ENCODE data around the gene NTSR1.
A peak's percentile ranks its signal among the peaks of the same experiment; 100 is the strongest.

NTSR1 gene

GRCh38 chr20:62787321-62787720 is 78.7 kb downstream of the NTSR1 start:
- DNase-seq (ENCODE audit: low spot score) = no peak
- in situ Hi-C loops (cut with MboI; ENCODE audit: low sequenced_read_pairs, unreplicated experiment) = loop anchor here (25.0 kb wide), 1 partner anchor 125 kb away; no protein-coding TSS in a partner anchor
- TF ChIP-seq CTCF (IDR thresholded peaks at IDR 0.05; ENCODE audit: borderline replicate concordance, control extremely low read depth, extremely low read depth, insufficient read depth, missing control alignments) = no peak

GRCh38 chr20:62787866-62788265 is 79.2 kb downstream of the NTSR1 start:
- no peak for DNase-seq (ENCODE audit: low spot score)
- TF ChIP-seq CTCF (IDR thresholded peaks at IDR 0.05; ENCODE audit: borderline replicate concordance, control extremely low read depth, extremely low read depth, insufficient read depth, missing control alignments) = no peak
- in situ Hi-C loops (cut with MboI; ENCODE audit: low sequenced_read_pairs, unreplicated experiment) = loop anchor here (25.0 kb wide), 1 partner anchor 126 kb away; no protein-coding TSS in a partner anchor

- in situ Hi-C loops (cut with MboI; ENCODE audit: low sequenced_read_pairs, unreplicated experiment) = loop anchor here (25.0 kb wide), 1 partner anchor 126 kb away; no protein-coding TSS in a partner anchor
- no peak for TF ChIP-seq CTCF (IDR thresholded peaks at IDR 0.05; ENCODE audit: borderline replicate concordance, control extremely low read depth, extremely low read depth, insufficient read depth, missing control alignments)
- DNase-seq (ENCODE audit: low spot score) = no peak
Observed at GRCh38 chr20:62788607-62789006, 80.0 kb downstream of the NTSR1 start.

GRCh38 chr20:62790075-62790474 is 81.4 kb downstream of the NTSR1 start:
- in situ Hi-C loops (cut with MboI; ENCODE audit: low sequenced_read_pairs, unreplicated experiment) = loop anchor here (25.0 kb wide), 1 partner anchor 128 kb away; no protein-coding TSS in a partner anchor
- no peak for TF ChIP-seq CTCF (IDR thresholded peaks at IDR 0.05; ENCODE audit: borderline replicate concordance, control extremely low read depth, extremely low read depth, insufficient read depth, missing control alignments)
- no peak for DNase-seq (ENCODE audit: low spot score)

- TF ChIP-seq CTCF (IDR thresholded peaks at IDR 0.05; ENCODE audit: borderline replicate concordance, control extremely low read depth, extremely low read depth, insufficient read depth, missing control alignments) = peak; percentile 81
- in situ Hi-C loops (cut with MboI; ENCODE audit: low sequenced_read_pairs, unreplicated experiment) = loop anchor here (25.0 kb wide), 1 partner anchor 129 kb away; no protein-coding TSS in a partner anchor
- peak; percentile 84 for DNase-seq (ENCODE audit: low spot score)
Observed at GRCh38 chr20:62791301-62792181, 82.9 kb downstream of the NTSR1 start.

GRCh38 chr20:62792182-62792939 is 83.7 kb downstream of the NTSR1 start:
- in situ Hi-C loops (cut with MboI; ENCODE audit: low sequenced_read_pairs, unreplicated experiment) = loop anchor here (25.0 kb wide), 1 partner anchor 130 kb away; no protein-coding TSS in a partner anchor
- no peak for TF ChIP-seq CTCF (IDR thresholded peaks at IDR 0.05; ENCODE audit: borderline replicate concordance, control extremely low read depth, extremely low read depth, insufficient read depth, missing control alignments)
- DNase-seq (ENCODE audit: low spot score) = no peak

Data from GM13976 (cell line).